Measurements from ENCODE around the gene PARD6A. TPM values are rescaled to one million over a fixed set of nuclear protein-coding genes. Genes with fewer than 3 reads are reported as not detected.

Gene PARD6A
- polyA plus RNA-seq, 1 experiment: 0.42 TPM

- Histone ChIP-seq H3K9me3 (ENCODE audit: control insufficient read depth, insufficient read depth, low read length) (no peaks in the 10 kb centered on the region; the same call in 1 of the 2 replicates), H3K4me3 (ENCODE audit: low read depth, low read length) (no peak overlapping the region), H3K27ac (ENCODE audit: low read depth, low read length) (no peak overlapping the region), H3K27me3 (ENCODE audit: control insufficient read depth, insufficient read depth, low read length) (peaks cover 60% of the 10 kb centered on the region)
- no peak for TF ChIP-seq CTCF (IDR thresholded peaks at IDR 0.05; ENCODE audit: low read depth, low read length)
- CTCF ChIA-PET: interaction anchor here (1.0 to 10.2 kb wide), 2 partner anchors 11 to 128 kb away, joined by 4 to 75 read pairs; partner anchors contain the start of gene ACD
- POLR2A ChIA-PET: interaction anchor here (3.4 kb wide), 1 partner anchor 10 kb away, joined by 12 read pairs; the partner anchor contains the start of gene ACD
- DNase-seq (ENCODE audit: low read depth, low spot score): no peak
Measured at GRCh38 chr16:67649494-67649931, 11.2 kb upstream of the PARD6A start.

DNA sequence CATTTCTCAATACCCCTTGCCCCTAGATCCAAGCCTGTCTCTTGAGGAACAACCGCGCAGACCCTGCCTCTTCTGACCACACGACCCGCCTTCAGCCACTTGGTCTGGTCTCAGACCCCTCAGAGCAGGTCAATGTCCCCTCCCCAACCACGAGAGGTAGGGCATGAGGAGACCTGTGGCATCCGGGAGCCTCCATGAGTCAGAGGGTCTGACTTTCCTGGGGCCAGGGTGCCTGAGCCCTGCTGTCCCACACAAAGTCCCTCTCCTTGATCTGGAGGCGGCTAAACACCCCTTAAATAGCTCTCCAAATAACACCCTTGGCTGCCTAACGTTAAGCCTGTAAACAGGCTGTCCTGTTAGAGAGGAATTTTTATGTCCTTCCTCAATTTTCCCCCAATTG is 10.7 kb upstream of the PARD6A start:
- H3K27ac ChIP-seq (ENCODE audit: low read depth, low read length): no peak overlapping the region
- no peak overlapping the region for H3K4me3 ChIP-seq (ENCODE audit: low read depth, low read length)
- ChIA-PET CTCF (interaction anchor here (1.0 to 10.2 kb wide), 3 partner anchors 10 to 129 kb away, joined by 3 to 75 read pairs (median 4); partner anchors contain the start of gene ACD), POLR2A (interaction anchor here (3.4 kb wide), 1 partner anchor 10 kb away, joined by 12 read pairs; the partner anchor contains the start of gene ACD)
- peaks cover 60% of the 10 kb centered on the region for H3K27me3 ChIP-seq (ENCODE audit: control insufficient read depth, insufficient read depth, low read length)
- TF ChIP-seq CTCF (IDR thresholded peaks at IDR 0.05; ENCODE audit: low read depth, low read length): no peak
- DNase-seq (ENCODE audit: low read depth, low spot score): no peak
- H3K9me3 ChIP-seq (ENCODE audit: control insufficient read depth, insufficient read depth, low read length): no peaks in the 10 kb centered on the region; the same call in 1 of the 2 replicates

GRCh38 chr16:67651039-67651438 is 9.7 kb upstream of the PARD6A start:
- no peak for DNase-seq (ENCODE audit: low read depth, low spot score)
- peaks cover 50% of the 10 kb centered on the region for H3K27me3 ChIP-seq (ENCODE audit: control insufficient read depth, insufficient read depth, low read length)
- H3K27ac ChIP-seq (ENCODE audit: low read depth, low read length): no peak overlapping the region
- no peak for TF ChIP-seq CTCF (IDR thresholded peaks at IDR 0.05; ENCODE audit: low read depth, low read length)
- POLR2A ChIA-PET: interaction anchor here (3.4 kb wide), 1 partner anchor 9 kb away, joined by 12 read pairs; the partner anchor contains the start of gene ACD
- no peaks in the 10 kb centered on the region; the same call in 1 of the 2 replicates for H3K9me3 ChIP-seq (ENCODE audit: control insufficient read depth, insufficient read depth, low read length)
- CTCF ChIA-PET: interaction anchor here (1.1 to 10.2 kb wide), 2 partner anchors 104 to 130 kb away, joined by 3 to 75 read pairs; no protein-coding TSS in a partner anchor
- no peak overlapping the region for H3K4me3 ChIP-seq (ENCODE audit: low read depth, low read length)

GRCh38 chr16:67651847-67652246 is 8.9 kb upstream of the PARD6A start:
- POLR2A ChIA-PET: interaction anchor here (0.8 to 3.4 kb wide), 2 partner anchors 8 to 89 kb away, joined by 4 to 12 read pairs; partner anchors contain the start of gene ACD
- H3K27me3 ChIP-seq (ENCODE audit: control insufficient read depth, insufficient read depth, low read length): peaks cover 44% of the 10 kb centered on the region

More at GRCh38 chr16:67651847-67652246, 8.9 kb upstream of the PARD6A start:
- Histone ChIP-seq H3K4me3 (ENCODE audit: low read depth, low read length) (no peak overlapping the region), H3K27ac (ENCODE audit: low read depth, low read length) (no peak overlapping the region), H3K9me3 (ENCODE audit: control insufficient read depth, insufficient read depth, low read length) (no peaks in the 10 kb centered on the region; the same call in 1 of the 2 replicates)
- no peak for DNase-seq (ENCODE audit: low read depth, low spot score)
- TF ChIP-seq CTCF (IDR thresholded peaks at IDR 0.05; ENCODE audit: low read depth, low read length): no peak
- CTCF ChIA-PET: interaction anchor here (1.2 kb wide), 1 partner anchor 105 kb away, joined by 4 read pairs; no protein-coding TSS in a partner anchor
